Measurements from ENCODE around the gene TBL1X. TPM values are rescaled to one million over a fixed set of nuclear protein-coding genes. Genes with fewer than 3 reads are reported as not detected.

The TBL1X gene
- total RNA-seq = 7.2 TPM

DNA sequence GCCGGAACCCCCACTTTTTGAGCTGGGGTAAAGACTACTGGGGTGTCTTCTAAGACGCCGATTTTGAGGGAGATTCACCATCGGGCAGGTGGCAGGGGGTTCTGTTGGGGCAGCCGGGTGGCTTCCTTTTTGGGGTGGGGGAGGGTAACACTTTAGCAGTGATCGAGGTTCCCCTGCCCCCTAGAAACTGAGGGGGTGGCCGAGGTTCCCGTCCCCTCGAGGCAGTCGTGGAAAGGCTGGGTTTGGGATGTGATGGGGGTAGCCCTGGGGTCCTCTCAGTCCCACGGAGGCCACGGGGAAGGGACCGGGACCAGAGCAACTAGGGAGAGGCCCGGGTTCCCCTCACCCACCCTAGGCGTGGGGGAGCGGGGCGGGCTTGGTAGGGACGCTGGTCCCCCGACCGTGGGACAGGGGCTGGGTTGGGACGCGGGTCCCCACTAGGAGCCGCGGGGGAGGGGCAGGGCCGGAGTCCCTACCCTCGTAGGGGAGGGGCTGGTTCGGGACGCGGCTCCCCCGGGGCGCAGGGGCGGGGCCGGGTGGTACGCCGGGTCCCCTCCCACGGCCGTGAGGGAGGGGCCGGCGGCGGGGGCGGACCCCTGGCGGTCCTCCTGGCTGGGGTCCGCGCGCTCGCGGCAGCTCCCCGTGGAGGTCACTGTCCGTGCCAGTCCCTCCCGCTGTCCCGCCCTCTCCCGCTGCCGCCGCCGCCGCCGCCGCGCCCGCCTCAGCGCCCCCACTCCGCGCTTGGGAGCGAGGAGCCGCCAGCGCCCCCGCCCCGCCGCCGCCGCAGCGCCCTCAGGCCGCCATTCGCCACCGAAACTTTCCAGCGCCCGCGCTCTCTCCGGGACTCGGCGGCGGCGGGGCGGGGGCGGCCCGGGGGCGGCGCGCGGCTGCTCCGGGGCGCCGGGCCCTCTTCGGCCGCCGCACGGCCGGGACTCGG, at the start of gene TBL1X:
Gene TBL1X (plus strand): TSS at position 624 of the 937 bp plus-strand sequence. CDS start 188,529 bp downstream, outside the sequence.

DNA sequence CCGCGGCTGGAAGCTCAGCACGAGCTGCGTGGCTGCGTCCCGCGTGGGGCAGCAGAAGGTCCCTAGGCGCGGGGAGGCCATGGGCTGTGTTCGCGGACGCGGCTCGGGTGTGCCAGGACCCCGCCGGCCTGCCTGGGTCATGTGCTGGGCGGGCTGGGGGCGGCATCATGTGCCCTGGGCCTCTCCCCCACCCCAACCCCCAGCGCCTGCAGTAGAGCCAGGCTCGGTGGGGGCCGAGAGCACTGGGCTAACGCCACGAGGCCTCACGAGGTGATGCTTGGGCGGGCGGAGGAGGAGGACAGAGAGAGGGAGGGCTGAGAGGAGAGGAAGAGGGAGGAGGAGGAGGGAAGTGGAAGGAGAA, 300.9 kb downstream of the TBL1X start, which contains the start of gene GPR143:
Gene GPR143 (minus strand): TSS at position 111 of the 361 bp plus-strand sequence. CDS start 30 bp downstream, at position 81.

DNA sequence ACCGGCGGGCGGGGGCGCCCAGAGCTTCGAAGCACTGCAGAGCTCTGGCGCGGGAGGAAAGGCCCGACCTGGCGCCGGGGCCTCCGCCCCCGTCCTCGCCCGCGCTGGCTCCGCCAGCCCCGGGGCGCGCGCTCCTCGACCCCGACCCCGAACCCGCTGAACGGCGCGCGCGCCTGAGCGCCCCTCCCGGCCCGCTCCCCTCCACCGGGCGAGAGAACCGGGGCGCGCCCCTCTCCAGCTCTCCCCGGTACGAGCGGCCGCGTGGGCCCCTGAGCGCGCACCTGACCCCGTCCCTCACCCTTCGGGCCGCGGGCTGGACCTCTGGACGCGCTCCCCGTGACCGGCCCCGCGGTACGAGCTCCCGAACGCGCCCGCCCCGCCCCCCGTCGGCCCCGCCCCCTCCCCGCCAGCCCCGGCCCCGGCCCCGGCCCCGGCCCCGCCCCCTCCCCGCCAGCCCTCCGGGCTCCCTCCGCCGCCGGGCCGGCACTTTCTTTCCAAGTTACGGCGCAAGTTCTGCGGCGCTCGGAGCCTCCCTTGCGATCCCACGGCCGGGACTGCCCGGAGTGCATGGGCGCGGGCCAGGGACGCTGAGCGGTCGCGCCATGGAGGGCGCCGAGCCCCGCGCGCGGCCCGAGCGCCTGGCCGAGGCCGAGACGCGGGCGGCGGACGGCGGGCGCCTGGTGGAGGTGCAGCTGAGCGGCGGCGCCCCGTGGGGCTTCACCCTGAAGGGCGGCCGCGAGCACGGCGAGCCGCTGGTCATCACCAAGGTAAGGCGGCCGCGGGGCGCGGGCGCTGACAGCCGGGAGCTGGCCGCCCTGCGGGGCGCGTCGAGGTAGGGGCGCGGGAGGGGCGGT, 321.3 kb downstream of the TBL1X start, which contains the start of gene SHROOM2:
Gene SHROOM2 (plus strand): TSS at position 486 of the 854 bp plus-strand sequence. CDS start 117 bp downstream, at position 603.

All from diencephalon (tissue), 1 donor.